ENCODE measurements around the gene TXNDC5. TPM values are rescaled to one million over a fixed set of nuclear protein-coding genes. Genes with fewer than 3 reads are reported as not detected.

The TXNDC5 gene
- total and polyA plus RNA-seq, 9 of the 15 experiments (the other 6 are each of a cell fraction or from before 2014, with no cell fraction given) = 33.9 to 156 (median 137) TPM

GRCh38 chr6:7895125-7895423, 15.5 kb downstream of the TXNDC5 start (continued):
- TF ChIP-seq POLR2B (IDR thresholded peaks at IDR 0.05; ENCODE audit: low read depth, partially characterized antibody) (no peak), CBFB (CRISPR knock-in tag; IDR thresholded peaks at IDR 0.05) (no peak), RBM15 (IDR thresholded peaks at IDR 0.05; ENCODE audit: insufficient read depth, low read length) (no peak), MAZ (CRISPR knock-in tag; conservative IDR thresholded peaks at IDR 0.05 in 1 of 2, IDR thresholded peaks at IDR 0.05 in 1 of 2) (no peak), ELK1 (CRISPR knock-in tag; IDR thresholded peaks at IDR 0.05) (no peak), THAP12 (CRISPR knock-in tag; IDR thresholded peaks at IDR 0.05) (no peak)
